ENCODE measurements around the gene CYSTM1. TPM values are rescaled to one million over a fixed set of nuclear protein-coding genes. Genes with fewer than 3 reads are reported as not detected.

Gene CYSTM1
- total and polyA plus RNA-seq, 2 donors (not counting 3 experiments of a cell fraction or from before 2014, with no cell fraction given): 28.9 to 41.5 TPM

GRCh38 chr5:140286424-140286823 is 111.4 kb downstream of the CYSTM1 start:
- FAIRE-seq (no peak), DNase-seq (ENCODE audit: low read depth, low spot score) (no peak)
- Histone ChIP-seq H3K4me1 (ENCODE audit: control insufficient read depth, extremely low read depth, insufficient read depth, low read length) (peaks cover 4% of the 10 kb centered on the region), H3K27ac (ENCODE audit: insufficient read depth, low read depth, low read length) (no peak overlapping the region), H3K4me2 (ENCODE audit: insufficient read depth, low read length) (no peak overlapping the region), H3K36me3 (ENCODE audit: control insufficient read depth in 2 of 2, extremely low read depth in 1 of 2, insufficient read depth in 2 of 2, low read length in 2 of 2) (no peaks in the 10 kb centered on the region), H3K79me2 (ENCODE audit: control insufficient read depth, insufficient read depth, low read length) (peaks cover 80% of the 10 kb centered on the region), H3K9me1 (replicated peaks; ENCODE audit: control insufficient read depth, extremely low read depth, insufficient read depth, low read length) (no peaks in the 10 kb centered on the region), H3K27me3 (ENCODE audit: control insufficient read depth in 2 of 2, insufficient read depth in 2 of 2, low read length in 2 of 2) (no peaks in the 10 kb centered on the region), H3K9ac (replicated peaks; ENCODE audit: extremely low read depth, insufficient read depth, low read length) (no peak overlapping the region), H3K4me3 (replicated peaks in 1 of 3; ENCODE audit: insufficient read depth in 1 of 3, low read depth in 1 of 3, low read length in 3 of 3) (no peak overlapping the region), H4K20me1 (replicated peaks; ENCODE audit: control insufficient read depth, extremely low read depth, insufficient read depth, low read length) (peaks cover 6% of the 10 kb centered on the region), H2AFZ (ENCODE audit: low read depth, low read length) (no peak overlapping the region), H3K9me3 (replicated peaks; ENCODE audit: control insufficient read depth, insufficient read depth, low read length) (no peaks in the 10 kb centered on the region)
- dilution Hi-C loops (cut with MboI; ENCODE audit: extremely low pct_ligation_motif_present, low sequenced_read_pairs) (no loop called here), intact Hi-C loops (cut with micrococcal nuclease) (no loop called here)
- CTCF ChIA-PET: interaction anchor here (0.6 to 1.5 kb wide), 4 partner anchors 11 to 138 kb away, joined by 3 to 6 read pairs (median 4); partner anchors contain the start of gene HBEGF
- POLR2A ChIA-PET: no interaction called here
- TF ChIP-seq, protein P1, sequence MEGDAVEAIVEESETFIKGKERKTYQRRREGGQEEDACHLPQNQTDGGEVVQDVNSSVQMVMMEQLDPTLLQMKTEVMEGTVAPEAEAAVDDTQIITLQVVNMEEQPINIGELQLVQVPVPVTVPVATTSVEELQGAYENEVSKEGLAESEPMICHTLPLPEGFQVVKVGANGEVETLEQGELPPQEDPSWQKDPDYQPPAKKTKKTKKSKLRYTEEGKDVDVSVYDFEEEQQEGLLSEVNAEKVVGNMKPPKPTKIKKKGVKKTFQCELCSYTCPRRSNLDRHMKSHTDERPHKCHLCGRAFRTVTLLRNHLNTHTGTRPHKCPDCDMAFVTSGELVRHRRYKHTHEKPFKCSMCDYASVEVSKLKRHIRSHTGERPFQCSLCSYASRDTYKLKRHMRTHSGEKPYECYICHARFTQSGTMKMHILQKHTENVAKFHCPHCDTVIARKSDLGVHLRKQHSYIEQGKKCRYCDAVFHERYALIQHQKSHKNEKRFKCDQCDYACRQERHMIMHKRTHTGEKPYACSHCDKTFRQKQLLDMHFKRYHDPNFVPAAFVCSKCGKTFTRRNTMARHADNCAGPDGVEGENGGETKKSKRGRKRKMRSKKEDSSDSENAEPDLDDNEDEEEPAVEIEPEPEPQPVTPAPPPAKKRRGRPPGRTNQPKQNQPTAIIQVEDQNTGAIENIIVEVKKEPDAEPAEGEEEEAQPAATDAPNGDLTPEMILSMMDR (IDR thresholded peaks at IDR 0.05; ENCODE audit: extremely low read depth in 1 of 2, insufficient read depth in 1 of 2, low read depth in 1 of 2, low read length in 2 of 2): no peak
- TF ChIP-seq POLR2A (IDR thresholded peaks at IDR 0.05; ENCODE audit: low read depth, low read length): no peak
- TF ChIP-seq GATA2 (IDR thresholded peaks at IDR 0.05; ENCODE audit: insufficient read depth, insufficient read length, low read depth, low read length): no peak
- TF ChIP-seq, protein P2, sequence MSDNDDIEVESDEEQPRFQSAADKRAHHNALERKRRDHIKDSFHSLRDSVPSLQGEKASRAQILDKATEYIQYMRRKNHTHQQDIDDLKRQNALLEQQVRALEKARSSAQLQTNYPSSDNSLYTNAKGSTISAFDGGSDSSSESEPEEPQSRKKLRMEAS (IDR thresholded peaks at IDR 0.05; ENCODE audit: insufficient read depth, insufficient read length): no peak
- no peak for TF ChIP-seq JUN (IDR thresholded peaks at IDR 0.05; ENCODE audit: borderline replicate concordance, insufficient read depth, insufficient read length, low read depth)
- TF ChIP-seq POLR2AphosphoS5 (IDR thresholded peaks at IDR 0.05; ENCODE audit: insufficient read depth, low read depth, low read length): no peak
- no peak for TF ChIP-seq FOS (IDR thresholded peaks at IDR 0.05; ENCODE audit: borderline replicate concordance, insufficient read depth, low read length)
- no peak for TF ChIP-seq EZH2 (IDR thresholded peaks at IDR 0.05; ENCODE audit: borderline replicate concordance, low read depth, low read length, severe bottlenecking)
- no peak for TF ChIP-seq MYC (IDR thresholded peaks at IDR 0.05; ENCODE audit: low read depth, low read length)
- no TSS peak for BruUV-seq (replicated peaks)
